GM19351 (cell line): Measurements from ENCODE around the gene EGFR.

Experiments used
- ATAC-seq: cut with Tn5 transposase; IDR thresholded peaks from one replicate; pipeline ENCODE4 v1.9.1; 2021; ENCODE audit warnings: mild to moderate bottlenecking, moderate library complexity; ENCODE audit not compliant: unreplicated experiment

Gene EGFR

DNA sequence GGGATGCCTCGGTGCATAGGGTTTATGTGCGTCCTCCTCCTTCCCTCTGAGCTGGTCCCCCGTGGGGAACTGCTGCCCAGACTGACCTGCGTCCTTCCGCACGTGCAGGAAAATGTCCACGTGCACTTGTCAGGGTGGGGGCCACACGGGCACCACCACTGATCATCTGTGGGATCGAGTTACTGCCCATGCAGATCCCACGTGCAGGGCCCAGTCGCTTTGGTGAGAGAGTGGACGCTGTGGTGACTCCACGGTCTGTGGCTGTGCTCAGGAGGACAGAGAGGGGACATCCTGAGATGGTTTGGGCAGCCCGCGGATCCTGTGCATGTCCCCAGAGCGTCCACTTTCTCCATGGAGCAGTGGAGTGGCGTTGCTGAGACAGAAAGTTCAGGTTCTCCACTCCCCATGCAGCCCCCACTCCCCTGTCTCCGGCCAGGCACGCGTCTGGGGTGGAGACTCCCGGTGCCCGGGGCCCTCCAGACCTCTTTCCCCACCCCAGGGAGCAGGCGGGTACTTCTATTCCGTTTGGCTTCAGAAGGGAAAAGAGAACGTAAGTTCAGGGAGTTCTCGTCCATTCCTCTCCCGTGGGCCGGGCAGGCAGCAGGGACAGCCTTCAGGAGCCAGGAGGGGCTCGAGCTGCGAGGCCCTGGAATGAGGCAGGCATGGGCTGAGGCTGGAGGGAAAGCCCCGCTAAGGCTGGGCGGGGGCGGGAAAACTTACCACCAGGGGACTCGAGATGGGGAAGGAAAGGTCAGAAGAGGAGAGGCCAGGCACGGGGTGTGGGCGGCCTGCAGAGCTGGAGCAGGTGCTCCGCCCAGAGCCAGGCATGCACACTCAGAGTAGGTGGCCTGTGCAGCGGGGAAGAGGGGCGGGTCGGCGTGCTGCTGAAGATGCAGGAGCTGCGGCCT is 59.9 kb downstream of the EGFR start:
- ATAC-seq = no peak

DNA sequence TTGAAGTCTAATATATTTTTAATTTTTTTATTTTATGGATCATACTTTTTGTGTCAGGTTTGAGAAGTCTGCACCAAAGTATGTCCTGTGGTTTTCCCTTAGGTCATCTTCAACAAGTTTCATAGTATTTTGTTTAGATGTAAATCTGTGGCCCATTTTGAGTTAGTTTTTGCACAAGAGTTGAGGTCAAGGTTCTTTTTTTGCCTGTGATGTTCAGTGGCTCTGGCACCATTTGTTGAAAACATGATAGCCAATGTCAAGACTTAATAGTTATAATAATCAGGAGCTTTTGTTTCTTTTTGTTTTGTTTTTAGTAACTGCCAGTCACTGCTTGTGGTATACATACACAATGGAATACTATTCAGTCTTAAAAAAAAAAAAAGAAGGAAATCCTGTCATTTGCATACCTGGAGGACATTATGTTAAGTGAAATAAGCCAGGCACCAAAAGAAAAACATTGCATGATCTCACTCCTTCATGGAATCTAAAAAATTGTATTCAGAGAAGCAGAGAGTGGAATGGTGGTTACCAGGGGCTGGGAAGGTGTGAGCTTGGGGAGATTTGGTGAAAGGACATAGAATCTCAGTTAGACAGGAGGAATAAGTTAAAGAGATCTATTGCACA is 61.3 kb downstream of the EGFR start:
- ATAC-seq = no peak

DNA sequence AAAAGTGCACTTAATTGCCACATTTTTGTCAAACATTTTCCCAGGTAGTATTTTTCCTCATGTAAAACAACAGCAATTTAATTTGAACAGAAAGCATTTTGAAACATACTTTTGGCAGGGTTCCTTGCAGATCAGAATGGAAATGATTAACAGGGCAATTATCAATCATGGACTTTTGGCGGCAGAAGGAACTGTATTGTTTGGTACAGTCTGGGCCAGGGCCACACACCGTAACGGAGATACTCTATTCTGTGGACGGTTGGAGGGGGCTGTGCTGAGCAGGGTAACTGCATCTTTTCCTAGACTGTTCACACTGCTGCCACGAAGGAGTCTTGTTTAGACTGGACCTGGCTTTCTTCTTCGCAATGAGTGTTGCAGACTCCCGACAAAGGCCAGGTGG is 62.3 kb downstream of the EGFR start:
- ATAC-seq = no peak

- ATAC-seq = no peak
Observed at GRCh38 chr7:55081472-55082227, 62.8 kb downstream of the EGFR start.

- ATAC-seq = no peak
Observed at GRCh38 chr7:55082228-55082603, 63.4 kb downstream of the EGFR start.

GRCh38 chr7:55083206-55083605 is 64.4 kb downstream of the EGFR start:
- no peak for ATAC-seq

- no peak for ATAC-seq
Observed at GRCh38 chr7:55084307-55084706, 65.5 kb downstream of the EGFR start.

DNA sequence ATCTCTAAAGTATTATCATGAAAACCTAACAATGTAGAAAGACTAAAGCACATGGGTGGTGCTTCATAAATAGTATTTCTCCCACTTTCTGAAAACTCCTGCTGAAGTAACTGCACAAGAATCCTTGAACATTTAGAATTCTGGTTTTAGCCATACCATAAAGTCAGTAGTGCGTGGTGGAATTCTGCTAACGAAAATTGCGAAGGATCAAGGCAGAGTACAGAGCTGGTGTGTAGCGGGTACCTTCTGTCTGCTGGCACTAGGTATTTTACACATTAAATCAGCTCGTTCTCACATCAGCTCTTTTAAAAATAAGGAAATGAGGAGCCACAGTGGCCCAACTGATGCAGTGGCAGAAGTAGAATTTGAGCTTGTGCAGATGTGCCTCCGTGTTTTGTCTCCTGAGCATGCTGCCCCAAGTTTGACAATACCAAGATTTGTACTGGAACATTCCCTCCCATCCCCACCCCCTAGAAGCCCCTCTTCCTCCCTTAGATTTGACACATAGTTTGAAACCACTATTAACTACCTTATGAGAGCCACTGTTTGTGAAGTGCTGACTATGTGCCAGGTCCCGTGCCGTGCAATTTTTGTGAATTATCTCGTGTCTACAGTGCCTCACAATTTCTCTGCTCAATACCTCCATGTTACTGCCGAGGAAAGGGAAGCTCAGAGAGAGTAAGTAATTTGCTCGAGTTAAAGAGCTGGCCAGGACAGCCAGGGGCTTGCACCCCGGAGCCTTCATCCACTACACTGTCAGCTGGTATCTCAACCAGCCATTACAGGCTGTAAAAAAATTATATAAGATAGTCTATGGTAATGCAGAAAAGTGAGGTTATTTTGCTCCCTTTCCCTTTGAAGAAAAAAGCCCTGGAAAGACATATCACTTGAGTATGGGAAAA is 66.9 kb downstream of the EGFR start:
- ATAC-seq = peak; percentile 6

GRCh38 chr7:55086413-55087201 is 67.8 kb downstream of the EGFR start:
- ATAC-seq = peak; percentile 66

DNA sequence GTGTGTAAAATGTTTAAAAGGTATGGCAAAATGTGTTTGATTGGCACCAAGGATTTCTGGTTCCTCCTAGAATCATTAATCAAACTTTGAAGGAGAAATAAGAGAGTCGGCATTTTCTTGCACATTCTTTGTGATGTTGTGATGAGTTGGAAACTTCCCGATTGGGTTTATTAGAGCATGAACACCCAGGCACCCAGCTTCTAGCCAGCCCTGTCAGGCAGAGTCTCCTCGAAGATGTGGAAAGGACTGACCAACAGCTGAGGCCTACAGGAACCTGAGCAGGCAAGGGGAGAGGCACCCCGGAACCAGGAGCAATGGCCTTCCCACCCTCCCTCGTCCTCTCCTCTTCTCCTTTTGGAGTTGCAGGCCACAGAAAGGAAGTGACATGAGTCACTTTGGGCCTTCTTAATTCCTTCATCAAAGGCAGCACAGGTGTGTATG is 68.7 kb downstream of the EGFR start:
- ATAC-seq = no peak

DNA sequence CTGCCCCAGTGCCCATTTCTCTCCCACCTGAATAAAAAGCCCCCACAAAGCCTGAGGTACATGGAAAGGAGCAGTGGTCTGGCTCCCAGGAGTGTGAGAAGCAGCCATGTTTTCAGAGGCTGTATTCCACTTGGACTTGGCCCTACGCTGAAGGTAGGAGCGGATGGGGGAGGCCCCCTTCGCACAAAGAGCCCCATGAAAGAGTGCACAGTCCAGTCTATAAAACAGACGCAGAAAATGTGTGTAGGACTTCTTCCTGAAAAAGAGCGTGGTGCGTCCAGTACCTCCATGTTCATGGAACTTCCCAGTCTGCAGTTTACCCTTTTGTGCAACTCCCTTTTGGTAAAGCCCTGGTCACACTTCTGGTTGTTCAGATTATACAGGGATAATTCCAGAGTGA is 69.3 kb downstream of the EGFR start:
- no peak for ATAC-seq

DNA sequence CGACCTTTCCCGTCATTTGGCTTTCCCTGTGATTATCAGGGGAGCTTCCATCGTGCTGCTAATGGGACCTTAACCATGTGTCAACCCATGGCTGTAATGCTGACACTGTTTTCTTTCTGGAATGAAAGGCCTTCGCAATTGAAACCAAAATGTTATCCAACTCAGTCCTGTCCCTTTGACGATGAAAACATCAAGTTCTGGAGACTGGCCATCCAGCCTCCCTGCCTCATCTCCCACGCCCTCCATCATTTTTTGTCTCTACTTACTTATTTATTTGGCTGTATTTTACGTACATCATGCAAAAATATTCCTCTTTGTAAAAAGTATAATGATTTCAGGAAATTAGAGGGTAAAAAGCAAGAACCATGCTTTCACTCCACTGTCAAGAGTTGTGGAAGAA is 69.8 kb downstream of the EGFR start:
- no peak for ATAC-seq

DNA sequence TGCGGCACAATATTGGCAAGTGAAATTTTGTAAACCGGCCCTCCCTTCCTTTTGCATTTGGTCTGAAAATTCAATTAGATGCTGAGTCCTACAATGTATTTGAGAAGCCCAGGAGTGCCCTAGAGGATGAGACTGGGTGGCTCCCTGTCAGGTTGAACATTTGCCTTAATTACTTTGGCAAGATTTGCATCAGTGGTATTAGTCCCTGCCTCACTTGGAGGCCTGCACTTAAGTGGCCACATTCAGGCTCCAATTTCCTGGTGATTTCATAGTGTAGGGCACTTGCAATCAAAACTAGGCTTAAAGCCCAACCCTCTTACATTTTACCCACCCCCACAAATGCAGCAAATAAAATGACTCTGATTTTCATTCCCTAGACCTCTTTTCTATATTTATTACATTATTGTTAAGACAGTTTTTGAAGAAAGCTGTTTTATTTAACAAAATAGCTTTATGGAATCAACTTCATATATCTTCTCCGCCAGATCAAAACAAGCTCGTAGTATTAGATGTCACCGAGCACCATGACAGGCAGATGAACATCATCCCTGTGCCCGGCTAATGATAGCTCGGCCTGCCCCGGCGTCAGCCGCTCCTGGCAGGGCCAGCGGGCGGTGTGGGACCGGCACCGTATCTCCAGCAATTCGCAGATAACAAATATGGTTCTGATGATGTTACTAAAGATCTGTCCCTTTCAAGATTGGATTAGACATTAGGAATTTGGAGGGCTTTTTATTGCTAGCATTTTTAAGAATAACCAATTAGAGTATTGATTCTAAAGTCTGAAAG is 73.6 kb downstream of the EGFR start:
- no peak for ATAC-seq

GRCh38 chr7:55092975-55093373 is 74.2 kb downstream of the EGFR start:
- no peak for ATAC-seq

- no peak for ATAC-seq
Observed at GRCh38 chr7:55093674-55094073, 74.9 kb downstream of the EGFR start.

- no peak for ATAC-seq
Observed at GRCh38 chr7:55094092-55094690, 75.4 kb downstream of the EGFR start.

DNA sequence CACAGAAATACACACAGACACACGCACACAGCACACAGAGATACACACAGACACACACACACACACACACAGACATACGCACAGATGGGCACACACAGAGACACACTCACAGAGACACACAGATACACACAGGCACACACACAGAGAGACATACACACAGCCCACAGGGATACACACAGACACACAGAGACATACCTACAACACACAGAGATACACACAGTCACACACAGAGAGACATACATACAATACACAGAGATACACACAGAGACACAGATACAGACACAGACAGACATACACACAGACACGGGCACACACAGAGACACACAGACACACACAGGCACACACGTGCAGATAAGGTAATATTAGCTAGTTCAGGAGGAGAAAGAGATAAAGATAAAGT is 76.9 kb downstream of the EGFR start:
- no peak for ATAC-seq

GRCh38 chr7:55096323-55096722 is 77.5 kb downstream of the EGFR start:
- ATAC-seq = no peak

DNA sequence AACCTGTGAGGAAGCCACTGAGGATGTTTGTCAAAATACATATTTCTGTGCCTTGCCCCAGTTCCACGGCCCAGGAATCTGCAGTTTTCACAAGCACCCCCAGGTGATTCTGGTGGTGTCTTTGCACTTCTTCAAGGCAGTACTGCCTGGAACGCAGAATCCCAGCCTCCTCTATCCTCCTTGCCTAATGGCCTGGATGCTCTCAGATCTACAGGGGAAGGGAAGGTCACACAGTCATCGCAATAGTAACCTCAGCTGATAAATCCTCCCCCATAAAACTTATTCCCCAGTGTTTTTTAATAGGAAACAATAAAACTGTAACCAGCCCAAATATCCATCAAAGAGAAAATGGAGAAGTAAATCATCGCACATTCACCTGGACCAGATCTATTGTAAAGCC is 78.3 kb downstream of the EGFR start:
- no peak for ATAC-seq
